DND-41 (cell line): ENCODE measurements around the gene TMEM26.
A peak's percentile ranks its signal among the peaks of the same experiment; 100 is the strongest.
"Not testable (repeated sequence)": the region's sequence is repeated elsewhere in the genome, so short reads cannot be mapped to it uniquely, and the experiment has no call there.

Source experiments
- ATAC-seq: fragments of 200-7000 bp; cut with Tn5 transposase; 3 replicates; pipeline ENCODE4 v1.9.1; 2021; ENCODE audit warnings: low read depth; ENCODE audit not compliant: insufficient read depth
- DNase-seq: peaks from one replicate; pipeline ENCODE4 v3.0.0-alpha.2; 2020
- H2AFZ ChIP-seq: 2 replicates; pipeline ENCODE4 v1.6.0; 2012; ENCODE audit warnings: low read depth, low read length
- H3K27ac ChIP-seq: 2 replicates; pipeline ENCODE4 v1.5.1; 2012; ENCODE audit warnings: low read length, inconsistent platforms
- H3K27me3 ChIP-seq: fragments of 200-600 bp; sonication (generic); 2 replicates; pipeline ENCODE4 v1.6.0; 2012; ENCODE audit warnings: low read length, mild to moderate bottlenecking, inconsistent platforms; ENCODE audit not compliant: insufficient read depth, poor library complexity
- H3K36me3 ChIP-seq: 2 replicates; pipeline ENCODE4 v1.5.1; 2012; ENCODE audit warnings: low read length, inconsistent platforms; ENCODE audit not compliant: insufficient read depth
- H3K4me1 ChIP-seq: 2 replicates; pipeline ENCODE4 v1.5.1; 2012; ENCODE audit warnings: mild to moderate bottlenecking, low read length; ENCODE audit not compliant: insufficient read depth
- H3K4me2 ChIP-seq: 2 replicates; pipeline ENCODE4 v1.6.0; 2012; ENCODE audit warnings: mild to moderate bottlenecking, moderate library complexity, low read length, inconsistent platforms; ENCODE audit not compliant: insufficient read depth
- H3K4me3 ChIP-seq, 2 experiments: fragments of 200-600 bp in 1 of 2; shearing (Covaris generic) in 1 of 2; 2 replicates each; pipeline ENCODE4 v1.5.1; 2012 to 2016; ENCODE audit warnings: inconsistent platforms in 2 of 2, low read length in 2 of 2, mild to moderate bottlenecking in 2 of 2, low read depth in 1 of 2, moderate library complexity in 1 of 2
- H3K79me2 ChIP-seq: 2 replicates; pipeline ENCODE4 v1.6.0; 2012; ENCODE audit warnings: low read length, inconsistent platforms; ENCODE audit not compliant: insufficient read depth
- H3K9ac ChIP-seq: 2 replicates; pipeline ENCODE4 v1.6.0; 2012; ENCODE audit warnings: low read depth, mild to moderate bottlenecking, inconsistent platforms, low read length, moderate library complexity
- H3K9me3 ChIP-seq: 2 replicates; pipeline ENCODE4 v1.5.1; 2012; ENCODE audit warnings: low read length, moderate library complexity, mild to moderate bottlenecking, inconsistent platforms; ENCODE audit not compliant: insufficient read depth, severe bottlenecking
- H4K20me1 ChIP-seq: 2 replicates; pipeline ENCODE4 v1.6.0; 2012; ENCODE audit warnings: low read length; ENCODE audit not compliant: insufficient read depth
- EZH2 ChIP-seq: IDR thresholded peaks from 3 replicates; pipeline ENCODE4 v1.6.1; 2012; ENCODE audit warnings: borderline replicate concordance, low read depth, mild to moderate bottlenecking, moderate library complexity, low read length, inconsistent platforms; ENCODE audit not compliant: severe bottlenecking
- TF ChIP-seq, protein P1 (sequence below): IDR thresholded peaks from 2 replicates; pipeline ENCODE4 v1.5.1; 2012; ENCODE audit warnings: borderline replicate concordance, low read length, moderate library complexity, mild to moderate bottlenecking; ENCODE audit not compliant: poor library complexity, severe bottlenecking; ENCODE audit errors: extremely low read depth

TMEM26 gene

GRCh38 chr10:61385231-61386001, 67.8 kb downstream of the TMEM26 start:
- no peak for ATAC-seq
- Histone ChIP-seq H3K9ac (no peak overlapping the region), H2AFZ (peak overlapping the region; percentile 55; the same call in 1 of the 2 replicates), H3K4me2 (no peak overlapping the region), H3K27ac (no peak overlapping the region), H3K36me3 (no peaks in the 10 kb centered on the region), H3K4me1 (no peaks in the 10 kb centered on the region), H3K9me3 (no peaks in the 10 kb centered on the region), H3K27me3 (no peaks in the 10 kb centered on the region), H3K4me3 (no peak overlapping the region), H3K79me2 (no peaks in the 10 kb centered on the region), H4K20me1 (no peaks in the 10 kb centered on the region)
- DNase-seq: no peak
- TF ChIP-seq, protein P1, sequence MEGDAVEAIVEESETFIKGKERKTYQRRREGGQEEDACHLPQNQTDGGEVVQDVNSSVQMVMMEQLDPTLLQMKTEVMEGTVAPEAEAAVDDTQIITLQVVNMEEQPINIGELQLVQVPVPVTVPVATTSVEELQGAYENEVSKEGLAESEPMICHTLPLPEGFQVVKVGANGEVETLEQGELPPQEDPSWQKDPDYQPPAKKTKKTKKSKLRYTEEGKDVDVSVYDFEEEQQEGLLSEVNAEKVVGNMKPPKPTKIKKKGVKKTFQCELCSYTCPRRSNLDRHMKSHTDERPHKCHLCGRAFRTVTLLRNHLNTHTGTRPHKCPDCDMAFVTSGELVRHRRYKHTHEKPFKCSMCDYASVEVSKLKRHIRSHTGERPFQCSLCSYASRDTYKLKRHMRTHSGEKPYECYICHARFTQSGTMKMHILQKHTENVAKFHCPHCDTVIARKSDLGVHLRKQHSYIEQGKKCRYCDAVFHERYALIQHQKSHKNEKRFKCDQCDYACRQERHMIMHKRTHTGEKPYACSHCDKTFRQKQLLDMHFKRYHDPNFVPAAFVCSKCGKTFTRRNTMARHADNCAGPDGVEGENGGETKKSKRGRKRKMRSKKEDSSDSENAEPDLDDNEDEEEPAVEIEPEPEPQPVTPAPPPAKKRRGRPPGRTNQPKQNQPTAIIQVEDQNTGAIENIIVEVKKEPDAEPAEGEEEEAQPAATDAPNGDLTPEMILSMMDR: no peak
- no peak for TF ChIP-seq EZH2

DNA sequence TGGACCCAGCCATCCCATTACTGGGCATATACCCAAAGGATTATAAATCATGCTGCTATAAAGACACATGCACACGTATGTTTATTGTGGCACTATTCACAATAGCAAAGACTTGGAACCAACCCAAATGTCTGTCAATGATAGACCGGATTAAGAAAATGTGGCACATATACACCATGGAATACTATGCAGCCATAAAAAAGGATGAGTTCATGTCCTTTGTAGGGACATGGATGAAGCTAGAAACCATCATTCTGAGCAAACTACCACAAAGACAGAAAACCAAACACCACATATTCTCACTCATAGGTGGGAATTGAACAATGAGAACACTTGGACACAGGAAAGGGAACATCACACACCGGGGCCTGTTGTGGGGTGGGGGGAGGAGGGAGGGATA, 72.0 kb downstream of the TMEM26 start:
- not testable (repeated sequence) for H3K9ac ChIP-seq, H4K20me1 ChIP-seq, H3K27me3 ChIP-seq, H3K79me2 ChIP-seq, H3K36me3 ChIP-seq, H3K27ac ChIP-seq, DNase-seq, H3K4me3 ChIP-seq, H2AFZ ChIP-seq, H3K4me1 ChIP-seq, ATAC-seq, H3K4me2 ChIP-seq
- H3K9me3 ChIP-seq: peaks cover 12% of the 10 kb centered on the region

- Histone ChIP-seq H3K9me3 (peaks cover 22% of the 10 kb centered on the region), H4K20me1 (no peaks in the 10 kb centered on the region), H3K9ac (no peak overlapping the region), H3K79me2 (no peaks in the 10 kb centered on the region), H3K4me2 (no peak overlapping the region), H3K27ac (no peak overlapping the region), H3K27me3 (no peaks in the 10 kb centered on the region), H3K4me1 (no peaks in the 10 kb centered on the region), H3K4me3 (no peak overlapping the region), H2AFZ (no peak overlapping the region), H3K36me3 (no peaks in the 10 kb centered on the region)
- ATAC-seq: no peak
- DNase-seq: no peak
- TF ChIP-seq EZH2: no peak
- TF ChIP-seq, protein P1: no peak
Observed at GRCh38 chr10:61378865-61379264, 74.3 kb downstream of the TMEM26 start.

GRCh38 chr10:61376908-61377368, 76.2 kb downstream of the TMEM26 start:
- Histone ChIP-seq H3K79me2 (no peaks in the 10 kb centered on the region), H3K4me1 (no peaks in the 10 kb centered on the region), H3K27ac (no peak overlapping the region), H3K4me3 (no peak overlapping the region), H3K27me3 (no peaks in the 10 kb centered on the region), H4K20me1 (no peaks in the 10 kb centered on the region), H3K36me3 (no peaks in the 10 kb centered on the region), H2AFZ (no peak overlapping the region), H3K9ac (no peak overlapping the region), H3K9me3 (peaks cover 22% of the 10 kb centered on the region), H3K4me2 (no peak overlapping the region)
- TF ChIP-seq EZH2: no peak
- no peak for ATAC-seq
- DNase-seq: no peak
